ENCODE results near the gene CEMIP.

DNA sequence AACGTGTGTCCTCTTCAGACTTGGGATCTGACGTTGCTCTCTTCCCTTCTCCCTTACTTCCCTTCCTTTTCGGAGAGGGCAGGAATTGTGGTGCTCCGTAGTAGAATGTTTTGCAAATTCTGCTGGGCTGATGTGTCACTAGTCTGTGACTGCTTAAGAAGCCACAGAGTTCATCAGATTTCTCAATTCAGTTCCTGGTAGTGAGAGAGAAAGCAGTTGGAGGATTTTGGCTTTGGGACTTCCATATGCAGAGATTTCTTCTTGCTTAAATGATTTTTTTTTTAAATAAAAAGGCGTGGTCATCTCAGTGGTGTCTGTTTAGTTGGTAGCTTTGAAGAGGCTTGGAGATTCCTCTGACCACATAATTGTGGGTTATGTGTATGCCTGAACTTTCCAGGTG, 10.1 kb downstream of the CEMIP start:
- TF ChIP-seq, protein P1, sequence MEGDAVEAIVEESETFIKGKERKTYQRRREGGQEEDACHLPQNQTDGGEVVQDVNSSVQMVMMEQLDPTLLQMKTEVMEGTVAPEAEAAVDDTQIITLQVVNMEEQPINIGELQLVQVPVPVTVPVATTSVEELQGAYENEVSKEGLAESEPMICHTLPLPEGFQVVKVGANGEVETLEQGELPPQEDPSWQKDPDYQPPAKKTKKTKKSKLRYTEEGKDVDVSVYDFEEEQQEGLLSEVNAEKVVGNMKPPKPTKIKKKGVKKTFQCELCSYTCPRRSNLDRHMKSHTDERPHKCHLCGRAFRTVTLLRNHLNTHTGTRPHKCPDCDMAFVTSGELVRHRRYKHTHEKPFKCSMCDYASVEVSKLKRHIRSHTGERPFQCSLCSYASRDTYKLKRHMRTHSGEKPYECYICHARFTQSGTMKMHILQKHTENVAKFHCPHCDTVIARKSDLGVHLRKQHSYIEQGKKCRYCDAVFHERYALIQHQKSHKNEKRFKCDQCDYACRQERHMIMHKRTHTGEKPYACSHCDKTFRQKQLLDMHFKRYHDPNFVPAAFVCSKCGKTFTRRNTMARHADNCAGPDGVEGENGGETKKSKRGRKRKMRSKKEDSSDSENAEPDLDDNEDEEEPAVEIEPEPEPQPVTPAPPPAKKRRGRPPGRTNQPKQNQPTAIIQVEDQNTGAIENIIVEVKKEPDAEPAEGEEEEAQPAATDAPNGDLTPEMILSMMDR (IDR thresholded peaks at IDR 0.05): no peak
- TF ChIP-seq EZH2 (IDR thresholded peaks at IDR 0.05): no peak

Measured in neural progenitor cell (in vitro differentiated cells).